WTC11 (cell line): ENCODE measurements around the gene FLCN. TPM values are rescaled to one million over a fixed set of nuclear protein-coding genes. Genes with fewer than 3 reads are reported as not detected.

ENCODE experiments used
- ATAC-seq: fragments of 200-7000 bp; cut with Tn5 transposase; 2 replicates; pipeline ENCODE4 v1.10.0; 2021; ENCODE audit warnings: mild to moderate bottlenecking, moderate library complexity
- CTCF ChIA-PET: fragments of 300-600 bp; sonication (Branson Sonifier 250); formaldehyde crosslinking; loops from one replicate; lab custom pipeline; 2021; ENCODE audit warnings: antibody characterized with exemption; lab: Charles Lee
- POLR2A ChIA-PET: fragments of 350-600 bp; sonication (Branson Sonifier 250); formaldehyde crosslinking; loops from one replicate; lab custom pipeline; 2021; ENCODE audit warnings: antibody characterized with exemption; lab: Charles Lee
- DNase-seq: peaks from one replicate; pipeline ENCODE4 v3.0.0; 2021; ENCODE audit warnings: low spot score
- H3K27ac Mint-ChIP-seq: 2 replicates; pipeline ENCODE4 v1.8.0; 2021; ENCODE audit warnings: mixed read lengths
- H3K27me3 Mint-ChIP-seq: 2 replicates; pipeline ENCODE4 v1.8.0; 2021; ENCODE audit warnings: low read depth, mild to moderate bottlenecking, moderate library complexity, mixed read lengths
- H3K36me3 Mint-ChIP-seq: 2 replicates; pipeline ENCODE4 v1.8.0; 2021; ENCODE audit warnings: mixed read lengths
- H3K4me1 Mint-ChIP-seq: 2 replicates; pipeline ENCODE4 v1.8.0; 2022; ENCODE audit warnings: mixed read lengths
- H3K4me3 Mint-ChIP-seq: 2 replicates; pipeline ENCODE4 v1.8.0; 2021; ENCODE audit warnings: mild to moderate bottlenecking, moderate library complexity, mixed read lengths
- H3K9me3 Mint-ChIP-seq: 2 replicates; pipeline ENCODE4 v1.8.0; 2021; ENCODE audit warnings: mixed read lengths
- ATF1 ChIP-seq: sonication (generic); formaldehyde crosslinking; IDR thresholded peaks from 2 replicates; pipeline ENCODE4 v1.8.1; 2023; ENCODE audit warnings: mild to moderate bottlenecking, moderate library complexity, missing genetic modification reagents
- FOXJ3 ChIP-seq: sonication (generic); formaldehyde crosslinking; IDR thresholded peaks from 2 replicates; pipeline ENCODE4 v1.9.0; 2021; ENCODE audit warnings: missing genetic modification reagents, mild to moderate bottlenecking, borderline replicate concordance
- GTF2I ChIP-seq: fragments of 250-450 bp; sonication (Bioruptor Pico); conservative IDR thresholded peaks from 2 replicates; pipeline ENCODE4 v1.4.0; 2021; ENCODE audit warnings: mild to moderate bottlenecking
- MYBL2 ChIP-seq: sonication (generic); formaldehyde crosslinking; IDR thresholded peaks from 2 replicates; pipeline ENCODE4 v1.8.1; 2023; ENCODE audit warnings: mild to moderate bottlenecking, moderate library complexity, missing genetic modification reagents
- NR1H2 ChIP-seq: sonication (generic); formaldehyde crosslinking; IDR thresholded peaks from 2 replicates; pipeline ENCODE4 v1.9.0; 2021; ENCODE audit warnings: mild to moderate bottlenecking, moderate library complexity, missing genetic modification reagents
- NR3C1 ChIP-seq: sonication (generic); formaldehyde crosslinking; conservative IDR thresholded peaks from 2 replicates; pipeline ENCODE4 v1.8.1; 2023; ENCODE audit warnings: low read depth, mild to moderate bottlenecking, missing genetic modification reagents
- SOX15 ChIP-seq: fragments of 250-450 bp; sonication (Bioruptor Pico); IDR thresholded peaks from 2 replicates; pipeline ENCODE4 v1.9.0; 2021; ENCODE audit warnings: mild to moderate bottlenecking
- TEAD4 ChIP-seq: sonication (generic); formaldehyde crosslinking; IDR thresholded peaks from 2 replicates; pipeline ENCODE4 v1.8.0; 2022; ENCODE audit warnings: mild to moderate bottlenecking, missing genetic modification reagents
- ZNF671 ChIP-seq: fragments of 250-450 bp; sonication (Bioruptor Pico); IDR thresholded peaks from 2 replicates; pipeline ENCODE4 v1.8.0; 2021; ENCODE audit warnings: mild to moderate bottlenecking
- total RNA-seq: library from RNA; stranded (reverse); gene quantifications from 3 replicates; pipeline ENCODE4 v1.2.3, GENCODE V29; 2021
- TF ChIP-seq, protein P1 (sequence below): sonication (generic); formaldehyde crosslinking; IDR thresholded peaks from 2 replicates; pipeline ENCODE4 v1.8.1; 2023; ENCODE audit warnings: mild to moderate bottlenecking, missing genetic modification reagents, borderline replicate concordance
- TF ChIP-seq, protein P2 (sequence below): sonication (generic); formaldehyde crosslinking; IDR thresholded peaks from 2 replicates; pipeline ENCODE4 v1.8.1; 2022; ENCODE audit warnings: low read depth, mild to moderate bottlenecking, moderate library complexity, missing genetic modification reagents, borderline replicate concordance
- TF ChIP-seq, protein P3 (sequence below): sonication (generic); formaldehyde crosslinking; IDR thresholded peaks from 2 replicates; pipeline ENCODE4 v1.8.0; 2022; ENCODE audit warnings: missing genetic modification reagents
- TF ChIP-seq, protein P4 (sequence below): sonication (generic); formaldehyde crosslinking; IDR thresholded peaks from 2 replicates; pipeline ENCODE4 v1.8.0; 2022; ENCODE audit warnings: mild to moderate bottlenecking, missing genetic modification reagents
- TF ChIP-seq, protein P5 (sequence below): fragments of 250-450 bp; sonication (Bioruptor Pico); IDR thresholded peaks from 2 replicates; pipeline ENCODE4 v1.9.0; 2021; ENCODE audit warnings: mild to moderate bottlenecking
- TF ChIP-seq, protein P6 (sequence below): sonication (generic); formaldehyde crosslinking; conservative IDR thresholded peaks from 2 replicates; pipeline ENCODE4 v1.8.1; 2023; ENCODE audit warnings: mild to moderate bottlenecking, low read depth, missing genetic modification reagents, moderate library complexity
- TF ChIP-seq, protein P7 (sequence below): sonication (generic); formaldehyde crosslinking; IDR thresholded peaks from 2 replicates; pipeline ENCODE4 v1.8.0; 2022; ENCODE audit warnings: mild to moderate bottlenecking, missing genetic modification reagents

Gene FLCN
- total RNA-seq, 1 experiment from 2014 or later, result 40.8 TPM

DNA sequence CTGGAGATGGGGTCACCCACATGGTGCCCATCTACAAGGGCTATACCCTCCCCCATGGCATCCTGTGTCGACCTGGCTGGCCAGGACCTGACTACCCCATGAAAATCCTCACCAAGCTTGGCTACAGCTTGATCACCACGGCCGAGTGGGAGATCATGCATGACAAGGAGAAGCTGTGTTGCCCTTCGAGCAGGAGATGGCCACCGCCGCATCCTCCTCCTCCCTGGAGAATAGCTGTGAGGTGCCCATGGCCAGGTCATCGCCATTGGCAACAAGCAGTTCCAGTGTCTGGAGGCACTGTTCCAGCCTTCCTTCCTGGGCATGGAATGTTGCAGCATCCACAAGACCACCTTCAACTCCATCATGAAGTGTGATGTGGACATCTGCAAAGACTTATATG lies 5.3 kb upstream of the FLCN start:
- Mint-ChIP-seq H3K9me3 (no peaks in the 10 kb centered on the region), H3K4me3 (no peak overlapping the region), H3K27me3 (no peaks in the 10 kb centered on the region), H3K27ac (no peak overlapping the region), H3K4me1 (peaks cover 7% of the 10 kb centered on the region), H3K36me3 (peaks cover 13% of the 10 kb centered on the region)
- POLR2A ChIA-PET, result no interaction called here
- no peak for ATAC-seq
- no peak for TF ChIP-seq NR3C1 (CRISPR knock-in tag)
- TF ChIP-seq, protein P1, sequence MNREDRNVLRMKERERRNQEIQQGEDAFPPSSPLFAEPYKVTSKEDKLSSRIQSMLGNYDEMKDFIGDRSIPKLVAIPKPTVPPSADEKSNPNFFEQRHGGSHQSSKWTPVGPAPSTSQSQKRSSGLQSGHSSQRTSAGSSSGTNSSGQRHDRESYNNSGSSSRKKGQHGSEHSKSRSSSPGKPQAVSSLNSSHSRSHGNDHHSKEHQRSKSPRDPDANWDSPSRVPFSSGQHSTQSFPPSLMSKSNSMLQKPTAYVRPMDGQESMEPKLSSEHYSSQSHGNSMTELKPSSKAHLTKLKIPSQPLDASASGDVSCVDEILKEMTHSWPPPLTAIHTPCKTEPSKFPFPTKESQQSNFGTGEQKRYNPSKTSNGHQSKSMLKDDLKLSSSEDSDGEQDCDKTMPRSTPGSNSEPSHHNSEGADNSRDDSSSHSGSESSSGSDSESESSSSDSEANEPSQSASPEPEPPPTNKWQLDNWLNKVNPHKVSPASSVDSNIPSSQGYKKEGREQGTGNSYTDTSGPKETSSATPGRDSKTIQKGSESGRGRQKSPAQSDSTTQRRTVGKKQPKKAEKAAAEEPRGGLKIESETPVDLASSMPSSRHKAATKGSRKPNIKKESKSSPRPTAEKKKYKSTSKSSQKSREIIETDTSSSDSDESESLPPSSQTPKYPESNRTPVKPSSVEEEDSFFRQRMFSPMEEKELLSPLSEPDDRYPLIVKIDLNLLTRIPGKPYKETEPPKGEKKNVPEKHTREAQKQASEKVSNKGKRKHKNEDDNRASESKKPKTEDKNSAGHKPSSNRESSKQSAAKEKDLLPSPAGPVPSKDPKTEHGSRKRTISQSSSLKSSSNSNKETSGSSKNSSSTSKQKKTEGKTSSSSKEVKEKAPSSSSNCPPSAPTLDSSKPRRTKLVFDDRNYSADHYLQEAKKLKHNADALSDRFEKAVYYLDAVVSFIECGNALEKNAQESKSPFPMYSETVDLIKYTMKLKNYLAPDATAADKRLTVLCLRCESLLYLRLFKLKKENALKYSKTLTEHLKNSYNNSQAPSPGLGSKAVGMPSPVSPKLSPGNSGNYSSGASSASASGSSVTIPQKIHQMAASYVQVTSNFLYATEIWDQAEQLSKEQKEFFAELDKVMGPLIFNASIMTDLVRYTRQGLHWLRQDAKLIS (CRISPR knock-in tag), result no peak
- TF ChIP-seq ATF1 (CRISPR knock-in tag), result no peak
- TF ChIP-seq GTF2I, result no peak
- no peak for TF ChIP-seq MYBL2
- no peak for TF ChIP-seq ZNF671 (CRISPR knock-in tag)
- TF ChIP-seq, protein P2, sequence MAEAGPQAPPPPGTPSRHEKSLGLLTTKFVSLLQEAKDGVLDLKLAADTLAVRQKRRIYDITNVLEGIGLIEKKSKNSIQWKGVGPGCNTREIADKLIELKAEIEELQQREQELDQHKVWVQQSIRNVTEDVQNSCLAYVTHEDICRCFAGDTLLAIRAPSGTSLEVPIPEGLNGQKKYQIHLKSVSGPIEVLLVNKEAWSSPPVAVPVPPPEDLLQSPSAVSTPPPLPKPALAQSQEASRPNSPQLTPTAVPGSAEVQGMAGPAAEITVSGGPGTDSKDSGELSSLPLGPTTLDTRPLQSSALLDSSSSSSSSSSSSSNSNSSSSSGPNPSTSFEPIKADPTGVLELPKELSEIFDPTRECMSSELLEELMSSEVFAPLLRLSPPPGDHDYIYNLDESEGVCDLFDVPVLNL (CRISPR knock-in tag), result no peak
- no peak for TF ChIP-seq TEAD4 (CRISPR knock-in tag)
- TF ChIP-seq, protein P3, sequence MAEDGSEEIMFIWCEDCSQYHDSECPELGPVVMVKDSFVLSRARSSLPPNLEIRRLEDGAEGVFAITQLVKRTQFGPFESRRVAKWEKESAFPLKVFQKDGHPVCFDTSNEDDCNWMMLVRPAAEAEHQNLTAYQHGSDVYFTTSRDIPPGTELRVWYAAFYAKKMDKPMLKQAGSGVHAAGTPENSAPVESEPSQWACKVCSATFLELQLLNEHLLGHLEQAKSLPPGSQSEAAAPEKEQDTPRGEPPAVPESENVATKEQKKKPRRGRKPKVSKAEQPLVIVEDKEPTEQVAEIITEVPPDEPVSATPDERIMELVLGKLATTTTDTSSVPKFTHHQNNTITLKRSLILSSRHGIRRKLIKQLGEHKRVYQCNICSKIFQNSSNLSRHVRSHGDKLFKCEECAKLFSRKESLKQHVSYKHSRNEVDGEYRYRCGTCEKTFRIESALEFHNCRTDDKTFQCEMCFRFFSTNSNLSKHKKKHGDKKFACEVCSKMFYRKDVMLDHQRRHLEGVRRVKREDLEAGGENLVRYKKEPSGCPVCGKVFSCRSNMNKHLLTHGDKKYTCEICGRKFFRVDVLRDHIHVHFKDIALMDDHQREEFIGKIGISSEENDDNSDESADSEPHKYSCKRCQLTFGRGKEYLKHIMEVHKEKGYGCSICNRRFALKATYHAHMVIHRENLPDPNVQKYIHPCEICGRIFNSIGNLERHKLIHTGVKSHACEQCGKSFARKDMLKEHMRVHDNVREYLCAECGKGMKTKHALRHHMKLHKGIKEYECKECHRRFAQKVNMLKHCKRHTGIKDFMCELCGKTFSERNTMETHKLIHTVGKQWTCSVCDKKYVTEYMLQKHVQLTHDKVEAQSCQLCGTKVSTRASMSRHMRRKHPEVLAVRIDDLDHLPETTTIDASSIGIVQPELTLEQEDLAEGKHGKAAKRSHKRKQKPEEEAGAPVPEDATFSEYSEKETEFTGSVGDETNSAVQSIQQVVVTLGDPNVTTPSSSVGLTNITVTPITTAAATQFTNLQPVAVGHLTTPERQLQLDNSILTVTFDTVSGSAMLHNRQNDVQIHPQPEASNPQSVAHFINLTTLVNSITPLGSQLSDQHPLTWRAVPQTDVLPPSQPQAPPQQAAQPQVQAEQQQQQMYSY (CRISPR knock-in tag), result no peak
- TF ChIP-seq, protein P4, sequence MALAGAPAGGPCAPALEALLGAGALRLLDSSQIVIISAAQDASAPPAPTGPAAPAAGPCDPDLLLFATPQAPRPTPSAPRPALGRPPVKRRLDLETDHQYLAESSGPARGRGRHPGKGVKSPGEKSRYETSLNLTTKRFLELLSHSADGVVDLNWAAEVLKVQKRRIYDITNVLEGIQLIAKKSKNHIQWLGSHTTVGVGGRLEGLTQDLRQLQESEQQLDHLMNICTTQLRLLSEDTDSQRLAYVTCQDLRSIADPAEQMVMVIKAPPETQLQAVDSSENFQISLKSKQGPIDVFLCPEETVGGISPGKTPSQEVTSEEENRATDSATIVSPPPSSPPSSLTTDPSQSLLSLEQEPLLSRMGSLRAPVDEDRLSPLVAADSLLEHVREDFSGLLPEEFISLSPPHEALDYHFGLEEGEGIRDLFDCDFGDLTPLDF (CRISPR knock-in tag), result no peak
- TF ChIP-seq, protein P5, sequence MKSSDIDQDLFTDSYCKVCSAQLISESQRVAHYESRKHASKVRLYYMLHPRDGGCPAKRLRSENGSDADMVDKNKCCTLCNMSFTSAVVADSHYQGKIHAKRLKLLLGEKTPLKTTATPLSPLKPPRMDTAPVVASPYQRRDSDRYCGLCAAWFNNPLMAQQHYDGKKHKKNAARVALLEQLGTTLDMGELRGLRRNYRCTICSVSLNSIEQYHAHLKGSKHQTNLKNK (CRISPR knock-in tag), result no peak
- TF ChIP-seq, protein P6, sequence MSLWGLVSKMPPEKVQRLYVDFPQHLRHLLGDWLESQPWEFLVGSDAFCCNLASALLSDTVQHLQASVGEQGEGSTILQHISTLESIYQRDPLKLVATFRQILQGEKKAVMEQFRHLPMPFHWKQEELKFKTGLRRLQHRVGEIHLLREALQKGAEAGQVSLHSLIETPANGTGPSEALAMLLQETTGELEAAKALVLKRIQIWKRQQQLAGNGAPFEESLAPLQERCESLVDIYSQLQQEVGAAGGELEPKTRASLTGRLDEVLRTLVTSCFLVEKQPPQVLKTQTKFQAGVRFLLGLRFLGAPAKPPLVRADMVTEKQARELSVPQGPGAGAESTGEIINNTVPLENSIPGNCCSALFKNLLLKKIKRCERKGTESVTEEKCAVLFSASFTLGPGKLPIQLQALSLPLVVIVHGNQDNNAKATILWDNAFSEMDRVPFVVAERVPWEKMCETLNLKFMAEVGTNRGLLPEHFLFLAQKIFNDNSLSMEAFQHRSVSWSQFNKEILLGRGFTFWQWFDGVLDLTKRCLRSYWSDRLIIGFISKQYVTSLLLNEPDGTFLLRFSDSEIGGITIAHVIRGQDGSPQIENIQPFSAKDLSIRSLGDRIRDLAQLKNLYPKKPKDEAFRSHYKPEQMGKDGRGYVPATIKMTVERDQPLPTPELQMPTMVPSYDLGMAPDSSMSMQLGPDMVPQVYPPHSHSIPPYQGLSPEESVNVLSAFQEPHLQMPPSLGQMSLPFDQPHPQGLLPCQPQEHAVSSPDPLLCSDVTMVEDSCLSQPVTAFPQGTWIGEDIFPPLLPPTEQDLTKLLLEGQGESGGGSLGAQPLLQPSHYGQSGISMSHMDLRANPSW (CRISPR knock-in tag), result no peak
- no peak for TF ChIP-seq NR1H2
- no peak for TF ChIP-seq FOXJ3
- TF ChIP-seq SOX15 (CRISPR knock-in tag), result no peak
- TF ChIP-seq, protein P7, sequence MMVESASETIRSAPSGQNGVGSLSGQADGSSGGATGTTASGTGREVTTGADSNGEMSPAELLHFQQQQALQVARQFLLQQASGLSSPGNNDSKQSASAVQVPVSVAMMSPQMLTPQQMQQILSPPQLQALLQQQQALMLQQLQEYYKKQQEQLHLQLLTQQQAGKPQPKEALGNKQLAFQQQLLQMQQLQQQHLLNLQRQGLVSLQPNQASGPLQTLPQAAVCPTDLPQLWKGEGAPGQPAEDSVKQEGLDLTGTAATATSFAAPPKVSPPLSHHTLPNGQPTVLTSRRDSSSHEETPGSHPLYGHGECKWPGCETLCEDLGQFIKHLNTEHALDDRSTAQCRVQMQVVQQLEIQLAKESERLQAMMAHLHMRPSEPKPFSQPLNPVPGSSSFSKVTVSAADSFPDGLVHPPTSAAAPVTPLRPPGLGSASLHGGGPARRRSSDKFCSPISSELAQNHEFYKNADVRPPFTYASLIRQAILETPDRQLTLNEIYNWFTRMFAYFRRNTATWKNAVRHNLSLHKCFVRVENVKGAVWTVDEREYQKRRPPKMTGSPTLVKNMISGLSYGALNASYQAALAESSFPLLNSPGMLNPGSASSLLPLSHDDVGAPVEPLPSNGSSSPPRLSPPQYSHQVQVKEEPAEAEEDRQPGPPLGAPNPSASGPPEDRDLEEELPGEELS (CRISPR knock-in tag), result no peak
- DNase-seq, result no peak
- CTCF ChIA-PET, result interaction anchor here (0.9 kb wide), 1 partner anchor 28 kb away, joined by 3 read pairs; no protein-coding TSS in a partner anchor
